Gastroesophageal sphincter (tissue), 4 donors: ENCODE measurements around the gene PDE11A. TPM values are rescaled to one million over a fixed set of nuclear protein-coding genes. Genes with fewer than 3 reads are reported as not detected.

ENCODE experiments used
- ATAC-seq: fragments of 150-250 bp; one replicate; pipeline ENCODE4 v1.9.1; 2016; ENCODE audit warnings: mild to moderate bottlenecking, moderate library complexity
- H3K27ac ChIP-seq, 4 donors: fragments of 200-600 bp; sonication (generic) in 3 of 4; 1 replicate in 3 of 4; 2 replicates in 1 of 4; pipeline ENCODE4 v1.5.1; 2016 to 2019
- H3K27me3 ChIP-seq: fragments of 200-600 bp; sonication (generic); one replicate; pipeline ENCODE4 v1.5.1; 2019
- H3K36me3 ChIP-seq, 2 donors: fragments of 200-600 bp; sonication (generic); one replicate each; pipeline ENCODE4 v1.5.1; 2019; ENCODE audit warnings: control low read depth in 1 of 2
- H3K4me1 ChIP-seq, 3 donors: fragments of 200-600 bp; sonication (generic); 1 replicate in 2 of 3; 2 replicates in 1 of 3; pipeline ENCODE4 v1.5.1; 2016 to 2019; ENCODE audit warnings: control low read depth in 2 of 3
- H3K4me3 ChIP-seq, 2 donors: fragments of 200-600 bp; sonication (generic); one replicate each; pipeline ENCODE4 v1.5.1; 2019; ENCODE audit warnings: mild to moderate bottlenecking in 1 of 2, moderate library complexity in 1 of 2
- H3K9me3 ChIP-seq, 3 donors: fragments of 200-600 bp; sonication (generic); one replicate each; pipeline ENCODE4 v1.5.1; 2017 to 2019; ENCODE audit warnings: control low read depth in 2 of 3
- EP300 ChIP-seq: sonication (generic); formaldehyde crosslinking; IDR thresholded peaks from one replicate; pipeline ENCODE4 v1.6.1; 2017; ENCODE audit warnings: antibody characterized with exemption, mild to moderate bottlenecking
- POLR2A ChIP-seq, 2 donors: fragments of 450-650 bp; IDR thresholded peaks; one replicate each; pipeline ENCODE4 v1.6.1; 2017; ENCODE audit warnings: antibody characterized with exemption in 2 of 2, mild to moderate bottlenecking in 2 of 2, moderate library complexity in 1 of 2
- POLR2AphosphoS5 ChIP-seq: sonication (generic); formaldehyde crosslinking; IDR thresholded peaks from one replicate; pipeline ENCODE4 v1.6.1; 2017; ENCODE audit warnings: antibody characterized with exemption
- WGBS, 2 donors: methylation state at CpG; one replicate each; pipeline ENCODE4 v1.1.5; 2018; ENCODE audit warnings: low coverage in 1 of 2; 5-methylcytosine and 5-hydroxymethylcytosine counted together
- total RNA-seq, 4 donors: library from RNA; depleted of rRNA; stranded (reverse); fragments of >200 nt; gene quantifications; one replicate each; pipeline ENCODE4 v1.1.0, GENCODE V29; 2016
- TF ChIP-seq, protein P1 (sequence below), 4 experiments: fragments of 200-600 bp in 2 of 4; fragments of 450-650 bp in 2 of 4; sonication (generic) in 1 of 4; IDR thresholded peaks; one replicate each; pipeline ENCODE4 v1.5.1; 2017 to 2019; ENCODE audit warnings: antibody characterized with exemption in 4 of 4, mild to moderate bottlenecking in 2 of 4, moderate library complexity in 2 of 4

The PDE11A gene
- total RNA-seq, 4 donors from 2014 or later = 0.13 to 1.9 (median 0.16) TPM; not detected in 1

DNA sequence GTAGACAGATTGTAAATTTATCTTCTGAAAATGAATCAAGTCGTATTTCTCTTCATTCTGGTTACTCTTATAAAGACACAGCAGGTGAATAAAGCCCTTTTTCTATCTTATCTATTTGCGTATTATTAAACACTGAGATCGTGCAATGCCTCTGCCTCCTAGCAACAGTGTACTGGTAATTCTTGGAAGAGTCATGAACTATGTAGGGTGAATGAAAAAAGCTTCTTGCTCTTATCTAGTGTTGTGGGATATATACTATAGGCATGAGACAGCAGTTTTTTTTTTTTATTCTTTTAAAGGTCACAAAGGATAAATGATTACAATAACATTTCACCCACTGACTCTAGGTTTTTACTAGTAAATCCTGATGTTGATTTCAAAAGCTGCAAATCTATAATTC, 324.2 kb downstream of the PDE11A start:
- no peaks in the 10 kb centered on the region for H3K36me3 ChIP-seq
- H3K9me3 ChIP-seq = peaks cover 0 to 5% (median 0%) of the 10 kb centered on the region in 3 donors
- peaks cover 0 to 3% (median 1%) of the 10 kb centered on the region in 3 donors for H3K4me1 ChIP-seq
- H3K27me3 ChIP-seq = no peaks in the 10 kb centered on the region
- TF ChIP-seq EP300 (no peak), POLR2A (IDR thresholded peaks at IDR 0.05) (no peak), POLR2AphosphoS5 (no peak)
- TF ChIP-seq, protein P1, sequence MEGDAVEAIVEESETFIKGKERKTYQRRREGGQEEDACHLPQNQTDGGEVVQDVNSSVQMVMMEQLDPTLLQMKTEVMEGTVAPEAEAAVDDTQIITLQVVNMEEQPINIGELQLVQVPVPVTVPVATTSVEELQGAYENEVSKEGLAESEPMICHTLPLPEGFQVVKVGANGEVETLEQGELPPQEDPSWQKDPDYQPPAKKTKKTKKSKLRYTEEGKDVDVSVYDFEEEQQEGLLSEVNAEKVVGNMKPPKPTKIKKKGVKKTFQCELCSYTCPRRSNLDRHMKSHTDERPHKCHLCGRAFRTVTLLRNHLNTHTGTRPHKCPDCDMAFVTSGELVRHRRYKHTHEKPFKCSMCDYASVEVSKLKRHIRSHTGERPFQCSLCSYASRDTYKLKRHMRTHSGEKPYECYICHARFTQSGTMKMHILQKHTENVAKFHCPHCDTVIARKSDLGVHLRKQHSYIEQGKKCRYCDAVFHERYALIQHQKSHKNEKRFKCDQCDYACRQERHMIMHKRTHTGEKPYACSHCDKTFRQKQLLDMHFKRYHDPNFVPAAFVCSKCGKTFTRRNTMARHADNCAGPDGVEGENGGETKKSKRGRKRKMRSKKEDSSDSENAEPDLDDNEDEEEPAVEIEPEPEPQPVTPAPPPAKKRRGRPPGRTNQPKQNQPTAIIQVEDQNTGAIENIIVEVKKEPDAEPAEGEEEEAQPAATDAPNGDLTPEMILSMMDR (IDR thresholded peaks at IDR 0.05) = no peak
- H3K27ac ChIP-seq = no peak overlapping the region
- no peak overlapping the region for H3K4me3 ChIP-seq
- ATAC-seq = no peak
- WGBS, 2 donors = 46 to 55% methylated on average over 3 of the region's 3 CpGs

DNA sequence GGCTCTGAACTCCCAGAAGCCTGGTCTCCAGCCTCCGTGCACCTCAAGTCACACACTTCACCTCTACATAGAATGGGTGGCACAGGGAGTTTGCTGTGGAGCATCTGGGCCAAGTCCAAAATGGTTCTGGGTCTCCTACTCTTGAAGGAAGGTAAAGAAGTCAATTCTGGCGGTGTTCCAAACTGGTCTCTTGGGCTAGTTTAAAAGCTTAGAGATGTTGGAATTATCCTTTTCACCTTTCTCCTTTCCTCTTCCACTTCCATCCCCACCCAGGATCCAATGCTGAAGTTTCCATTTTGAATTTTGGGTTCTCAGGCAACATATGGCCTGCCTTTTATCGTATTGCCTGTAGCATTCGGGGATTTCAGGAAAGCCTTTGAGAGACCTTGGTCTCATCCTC, 325.2 kb downstream of the PDE11A start:
- TF ChIP-seq, protein P1 (IDR thresholded peaks at IDR 0.05) = no peak
- TF ChIP-seq POLR2A (IDR thresholded peaks at IDR 0.05) = no peak
- TF ChIP-seq EP300 = no peak
- TF ChIP-seq POLR2AphosphoS5 = no peak
- no peaks in the 10 kb centered on the region for H3K36me3 ChIP-seq
- no peak for ATAC-seq
- WGBS, 2 donors = 100% methylated on average over 4 of the region's 4 CpGs; no CpG with 5 or more reads in 1 of the 2 donors
- H3K27me3 ChIP-seq = no peaks in the 10 kb centered on the region
- H3K4me3 ChIP-seq = no peak overlapping the region
- H3K9me3 ChIP-seq = peaks cover 0 to 5% (median 0%) of the 10 kb centered on the region in 3 donors
- H3K4me1 ChIP-seq = no peaks in the 10 kb centered on the region
- no peak overlapping the region for H3K27ac ChIP-seq

DNA sequence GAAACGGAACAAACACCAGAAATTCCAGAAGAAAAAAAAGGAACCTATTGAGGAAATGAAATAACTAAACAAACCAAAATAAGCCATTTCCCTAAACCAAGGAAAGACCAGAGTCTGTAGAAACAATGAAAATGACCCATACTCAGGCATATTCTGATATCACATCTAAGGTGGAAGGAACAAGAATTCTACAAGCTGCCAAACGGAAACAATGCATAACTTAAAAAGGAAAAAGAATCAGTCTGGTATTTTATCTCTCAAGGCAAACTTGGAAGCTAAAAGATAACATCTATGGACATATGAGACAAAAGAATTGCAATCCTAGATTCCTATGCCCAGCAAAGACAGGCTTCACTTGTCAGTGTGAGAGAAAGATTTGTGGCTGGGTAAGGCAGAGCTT, 326.2 kb downstream of the PDE11A start:
- ATAC-seq = no peak
- H3K27me3 ChIP-seq = no peaks in the 10 kb centered on the region
- no peaks in the 10 kb centered on the region for H3K4me1 ChIP-seq
- H3K4me3 ChIP-seq = no peak overlapping the region
- H3K27ac ChIP-seq = no peak overlapping the region
- WGBS, 2 donors = 56 to 57% methylated on average over 1 to 2 of the region's 2 CpGs
- TF ChIP-seq, protein P1 (IDR thresholded peaks at IDR 0.05) = no peak
- no peak for TF ChIP-seq POLR2A (IDR thresholded peaks at IDR 0.05)
- TF ChIP-seq EP300 = no peak
- TF ChIP-seq POLR2AphosphoS5 = no peak
- peaks cover 0 to 5% (median 0%) of the 10 kb centered on the region in 3 donors for H3K9me3 ChIP-seq
- H3K36me3 ChIP-seq = no peaks in the 10 kb centered on the region

DNA sequence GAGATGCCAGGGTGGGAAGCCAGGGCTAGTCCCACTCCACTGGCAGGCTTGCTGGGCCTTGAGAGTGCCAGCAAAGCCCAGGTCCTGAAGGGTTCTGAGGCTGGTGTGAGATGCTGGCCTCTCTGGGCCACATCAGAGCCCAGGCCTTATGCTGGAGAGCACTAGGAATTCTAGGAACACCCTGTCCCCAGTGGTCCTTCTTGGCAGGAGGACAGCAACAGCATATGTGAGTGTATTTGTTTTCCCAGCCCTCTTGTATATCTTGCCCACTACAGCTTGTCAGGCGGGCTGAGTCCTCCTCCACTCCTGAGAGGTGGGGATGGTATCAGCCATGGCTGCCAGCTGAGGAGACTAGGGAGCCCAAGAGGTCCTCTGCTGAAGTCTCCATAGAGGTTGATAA, 327.0 kb downstream of the PDE11A start:
- Histone ChIP-seq H3K36me3 (no peaks in the 10 kb centered on the region), H3K4me3 (no peak overlapping the region), H3K27me3 (no peaks in the 10 kb centered on the region), H3K9me3 (peaks cover 0 to 5% (median 0%) of the 10 kb centered on the region in 3 donors), H3K4me1 (no peaks in the 10 kb centered on the region), H3K27ac (no peak overlapping the region)
- no peak for ATAC-seq
- TF ChIP-seq, protein P1 (IDR thresholded peaks at IDR 0.05) = no peak
- no peak for TF ChIP-seq EP300
- TF ChIP-seq POLR2AphosphoS5 = no peak
- TF ChIP-seq POLR2A (IDR thresholded peaks at IDR 0.05) = no peak
- WGBS, 2 donors = no CpG with 5 or more reads among the region's 1 CpG

DNA sequence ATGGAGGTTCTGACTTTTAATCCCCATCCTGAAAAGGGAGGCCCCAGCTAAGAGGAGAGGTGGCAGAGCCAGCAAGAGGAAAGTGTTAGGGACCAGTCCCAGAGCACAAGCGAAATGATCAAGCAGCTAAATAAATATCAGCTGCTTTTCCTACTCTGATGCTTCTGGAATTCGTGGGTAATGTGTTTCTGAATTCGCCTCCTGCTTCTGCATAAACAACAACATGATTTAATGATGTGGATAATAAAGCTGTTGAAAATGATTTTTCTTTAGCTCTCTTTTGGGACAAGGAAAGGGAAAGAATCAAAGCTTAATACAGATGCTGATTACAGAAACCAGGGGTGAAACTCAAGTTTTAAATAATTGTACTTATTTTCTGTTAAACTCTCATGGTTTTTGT, 329.7 kb downstream of the PDE11A start:
- H3K36me3 ChIP-seq = no peaks in the 10 kb centered on the region
- H3K27me3 ChIP-seq = no peaks in the 10 kb centered on the region
- H3K4me1 ChIP-seq = no peaks in the 10 kb centered on the region
- no peak for ATAC-seq
- TF ChIP-seq EP300 (no peak), POLR2AphosphoS5 (no peak)
- TF ChIP-seq, protein P1 (IDR thresholded peaks at IDR 0.05) = no peak
- no peak overlapping the region for H3K27ac ChIP-seq
- H3K4me3 ChIP-seq = no peak overlapping the region
- 60 to 78% methylated on average over 2 to 3 of the region's 3 CpGs for WGBS, 2 donors
- H3K9me3 ChIP-seq = peaks cover 0 to 5% (median 0%) of the 10 kb centered on the region in 3 donors
